Measurements from ENCODE around the gene LSM7.
"Not testable (repeated sequence)": the region's sequence is repeated elsewhere in the genome, so short reads cannot be mapped to it uniquely, and the experiment has no call there.

Gene LSM7

GRCh38 chr19:2359992-2360685 is 31.8 kb upstream of the LSM7 start, which contains the start of gene TMPRSS9:
Gene TMPRSS9 (plus strand): TSS chr19:2360265. CDS start chr19:2389786, 29,521 bp downstream.
- H3K27me3 Mint-ChIP-seq: peaks cover 15% of the 10 kb centered on the region
- no peak within 1 kb of the TSS for H3K27ac Mint-ChIP-seq
- H3K4me3 Mint-ChIP-seq: no peak within 1 kb of the TSS
- no peaks in the 10 kb centered on the region for H3K36me3 Mint-ChIP-seq (ENCODE audit: low read depth)
- peaks cover 4% of the 10 kb centered on the region for H3K4me1 Mint-ChIP-seq (ENCODE audit: low read depth)
- no peaks in the 10 kb centered on the region for H3K9me3 Mint-ChIP-seq

- Mint-ChIP-seq H3K36me3 (ENCODE audit: low read depth) (no peaks in the 10 kb centered on the region), H3K27ac (no peak overlapping the region), H3K4me1 (ENCODE audit: low read depth) (peaks cover 4% of the 10 kb centered on the region)
Observed at GRCh38 chr19:2358548-2359173, 30.3 kb upstream of the LSM7 start.

GRCh38 chr19:2357279-2358206 is 29.2 kb upstream of the LSM7 start:
- Mint-ChIP-seq H3K4me3 (no peak overlapping the region), H3K27me3 (peaks cover 6% of the 10 kb centered on the region), H3K36me3 (ENCODE audit: low read depth) (no peaks in the 10 kb centered on the region), H3K9me3 (no peaks in the 10 kb centered on the region), H3K4me1 (ENCODE audit: low read depth) (peaks cover 4% of the 10 kb centered on the region), H3K27ac (no peak overlapping the region)

More at GRCh38 chr19:2358548-2359173, 30.3 kb upstream of the LSM7 start:
- H3K27me3 Mint-ChIP-seq: peaks cover 6% of the 10 kb centered on the region
- no peak overlapping the region for H3K4me3 Mint-ChIP-seq
- H3K9me3 Mint-ChIP-seq: no peaks in the 10 kb centered on the region

GRCh38 chr19:2356036-2356646 is 27.8 kb upstream of the LSM7 start:
- Mint-ChIP-seq H3K27me3 (peaks cover 6% of the 10 kb centered on the region), H3K9me3 (no peaks in the 10 kb centered on the region), H3K27ac (no peak overlapping the region), H3K36me3 (ENCODE audit: low read depth) (no peaks in the 10 kb centered on the region), H3K4me1 (ENCODE audit: low read depth) (peaks cover 4% of the 10 kb centered on the region), H3K4me3 (no peak overlapping the region)

GRCh38 chr19:2355168-2356035 is 27.0 kb upstream of the LSM7 start:
- H3K27me3 Mint-ChIP-seq: peaks cover 1% of the 10 kb centered on the region
- H3K36me3 Mint-ChIP-seq (ENCODE audit: low read depth): no peaks in the 10 kb centered on the region
- H3K4me3 Mint-ChIP-seq: no peak overlapping the region
- no peaks in the 10 kb centered on the region for H3K4me1 Mint-ChIP-seq (ENCODE audit: low read depth)
- no peaks in the 10 kb centered on the region for H3K9me3 Mint-ChIP-seq
- H3K27ac Mint-ChIP-seq: no peak overlapping the region

- H3K27ac Mint-ChIP-seq: no peak overlapping the region
- H3K4me1 Mint-ChIP-seq (ENCODE audit: low read depth): no peaks in the 10 kb centered on the region
- no peaks in the 10 kb centered on the region for H3K9me3 Mint-ChIP-seq
- H3K4me3 Mint-ChIP-seq: no peak overlapping the region
- H3K36me3 Mint-ChIP-seq (ENCODE audit: low read depth): no peaks in the 10 kb centered on the region
- no peaks in the 10 kb centered on the region for H3K27me3 Mint-ChIP-seq
Observed at GRCh38 chr19:2354670-2355069, 26.3 kb upstream of the LSM7 start.

GRCh38 chr19:2353887-2354592 is 25.7 kb upstream of the LSM7 start:
- no peak overlapping the region for H3K4me3 Mint-ChIP-seq
- no peaks in the 10 kb centered on the region for H3K36me3 Mint-ChIP-seq (ENCODE audit: low read depth)
- no peaks in the 10 kb centered on the region for H3K4me1 Mint-ChIP-seq (ENCODE audit: low read depth)
- H3K9me3 Mint-ChIP-seq: no peaks in the 10 kb centered on the region
- H3K27me3 Mint-ChIP-seq: no peaks in the 10 kb centered on the region
- no peak overlapping the region for H3K27ac Mint-ChIP-seq

GRCh38 chr19:2353159-2353886 is 24.9 kb upstream of the LSM7 start:
- no peaks in the 10 kb centered on the region for H3K27me3 Mint-ChIP-seq
- no peaks in the 10 kb centered on the region for H3K4me1 Mint-ChIP-seq (ENCODE audit: low read depth)
- no peak overlapping the region for H3K27ac Mint-ChIP-seq
- no peak overlapping the region for H3K4me3 Mint-ChIP-seq
- no peaks in the 10 kb centered on the region for H3K36me3 Mint-ChIP-seq (ENCODE audit: low read depth)
- no peaks in the 10 kb centered on the region for H3K9me3 Mint-ChIP-seq

GRCh38 chr19:2352121-2352520 is 23.7 kb upstream of the LSM7 start:
- H3K27ac Mint-ChIP-seq: no peak overlapping the region

GRCh38 chr19:2351591-2351990 is 23.2 kb upstream of the LSM7 start:
- Mint-ChIP-seq H3K9me3 (no peaks in the 10 kb centered on the region), H3K27ac (no peak overlapping the region), H3K4me3 (no peak overlapping the region), H3K4me1 (ENCODE audit: low read depth) (no peaks in the 10 kb centered on the region), H3K36me3 (ENCODE audit: low read depth) (no peaks in the 10 kb centered on the region), H3K27me3 (no peaks in the 10 kb centered on the region)

More at GRCh38 chr19:2352121-2352520, 23.7 kb upstream of the LSM7 start:
- no peaks in the 10 kb centered on the region for H3K27me3 Mint-ChIP-seq
- no peaks in the 10 kb centered on the region for H3K9me3 Mint-ChIP-seq
- no peak overlapping the region for H3K4me3 Mint-ChIP-seq
- no peaks in the 10 kb centered on the region for H3K4me1 Mint-ChIP-seq (ENCODE audit: low read depth)
- no peaks in the 10 kb centered on the region for H3K36me3 Mint-ChIP-seq (ENCODE audit: low read depth)

GRCh38 chr19:2350656-2351055 is 22.3 kb upstream of the LSM7 start:
- Mint-ChIP-seq H3K9me3 (no peaks in the 10 kb centered on the region), H3K27ac (no peak overlapping the region), H3K4me3 (no peak overlapping the region), H3K4me1 (ENCODE audit: low read depth) (no peaks in the 10 kb centered on the region), H3K27me3 (no peaks in the 10 kb centered on the region), H3K36me3 (ENCODE audit: low read depth) (no peaks in the 10 kb centered on the region)

- H3K9me3 Mint-ChIP-seq; H3K4me3 Mint-ChIP-seq; H3K27ac Mint-ChIP-seq; H3K4me1 Mint-ChIP-seq (ENCODE audit: low read depth); H3K27me3 Mint-ChIP-seq; H3K36me3 Mint-ChIP-seq (ENCODE audit: low read depth): not testable (repeated sequence)
Observed at GRCh38 chr19:2349818-2350217, 21.4 kb upstream of the LSM7 start.
